ENCODE data around the gene PTMS.

GRCh38 chr12:6730169-6730568 lies 36.0 kb upstream of the PTMS start:
- no peak for TF ChIP-seq CTCF (IDR thresholded peaks at IDR 0.05)
- TF ChIP-seq POLR2A (IDR thresholded peaks at IDR 0.05): no peak

Data from Peyer's patch (tissue), 4 donors.